Dendritic cell treated with granulocyte-macrophage colony-stimulating factor and Interleukin-4, amounts not matched to agents 40 ng/mL and 50 ng/mL, for 4 days (primary cell): ENCODE measurements around the gene PTPRD.

Experiments used
- H3K27ac Mint-ChIP-seq: one replicate; pipeline ENCODE4 v1.8.0; 2022; ENCODE audit warnings: mild to moderate bottlenecking, mixed read lengths
- H3K27me3 Mint-ChIP-seq: one replicate; pipeline ENCODE4 v1.8.0; 2022; ENCODE audit warnings: mild to moderate bottlenecking, mixed read lengths
- H3K36me3 Mint-ChIP-seq: one replicate; pipeline ENCODE4 v1.8.0; 2022; ENCODE audit warnings: low read depth, mixed read lengths
- H3K4me1 Mint-ChIP-seq: one replicate; pipeline ENCODE4 v1.8.0; 2022; ENCODE audit warnings: low read depth, mixed read lengths
- H3K4me3 Mint-ChIP-seq: one replicate; pipeline ENCODE4 v1.8.0; 2022; ENCODE audit warnings: mild to moderate bottlenecking, moderate library complexity, mixed read lengths
- H3K9me3 Mint-ChIP-seq: one replicate; pipeline ENCODE4 v1.8.0; 2022; ENCODE audit warnings: mixed read lengths
- intact Hi-C: fragments of 100-400 bp; cut with micrococcal nuclease; formaldehyde crosslinking; loops from one replicate; pipeline ENCODE4 v1.15.0; 2022

PTPRD gene

DNA sequence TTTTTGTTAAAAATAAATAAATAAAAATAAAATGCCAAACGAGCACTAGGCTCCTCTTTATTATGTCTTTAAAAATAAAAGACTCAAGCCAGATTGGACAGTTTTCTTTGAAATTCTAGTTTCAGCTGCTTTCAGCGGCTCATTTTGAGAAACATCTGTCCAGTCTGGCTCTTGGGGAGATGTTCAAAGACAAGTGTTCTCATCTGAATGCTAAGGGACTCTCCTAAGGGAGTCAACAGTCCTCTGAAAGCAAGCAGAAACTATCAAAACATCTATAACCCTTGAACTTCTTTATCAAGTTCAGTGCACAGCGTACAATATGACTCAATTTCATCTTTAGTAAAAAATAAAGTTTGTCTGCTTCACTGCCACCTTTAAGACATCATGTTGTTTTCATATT, 1927.0 kb downstream of the PTPRD start:
- Mint-ChIP-seq H3K36me3 (no peaks in the 10 kb centered on the region), H3K9me3 (peaks cover 9% of the 10 kb centered on the region), H3K4me3 (no peak overlapping the region), H3K27ac (no peak overlapping the region), H3K4me1 (no peaks in the 10 kb centered on the region), H3K27me3 (no peaks in the 10 kb centered on the region)
- intact Hi-C loops = no loop called here

DNA sequence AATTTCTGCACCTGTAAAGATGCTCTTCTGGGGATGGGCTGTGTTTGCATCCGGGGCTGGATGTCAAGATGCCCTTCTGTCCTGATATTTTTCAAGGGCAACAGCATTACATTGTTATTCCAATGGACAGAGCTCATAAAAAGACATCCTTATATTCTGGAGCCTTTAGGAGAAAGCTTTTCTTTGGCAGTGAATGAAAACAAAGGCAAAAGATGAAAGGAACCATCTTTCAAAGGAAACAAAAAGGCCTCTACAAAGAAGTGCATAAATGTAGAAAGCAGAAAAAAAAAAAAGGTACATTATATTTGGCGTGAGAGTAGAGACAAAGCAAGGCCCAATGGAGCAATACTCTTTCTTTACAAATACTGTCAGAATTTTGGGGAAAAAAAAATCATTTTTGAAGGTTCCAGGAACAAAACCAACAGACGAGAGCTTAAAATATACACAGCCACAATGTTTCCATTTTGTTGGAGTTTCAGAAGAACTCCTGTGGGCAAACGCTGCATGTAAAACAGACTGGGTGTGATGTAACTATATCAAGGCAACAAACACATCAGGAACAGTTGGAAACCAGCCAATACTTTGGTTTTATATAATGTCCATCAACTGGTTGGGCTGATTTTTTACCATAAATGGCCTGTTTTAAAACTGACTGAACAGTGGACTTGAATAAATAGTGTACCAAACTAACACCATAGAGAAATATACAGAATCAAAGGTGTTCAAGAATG, 1927.7 kb downstream of the PTPRD start:
- H3K9me3 Mint-ChIP-seq = peaks cover 9% of the 10 kb centered on the region
- no peaks in the 10 kb centered on the region for H3K4me1 Mint-ChIP-seq
- H3K4me3 Mint-ChIP-seq = no peak overlapping the region
- H3K36me3 Mint-ChIP-seq = no peaks in the 10 kb centered on the region
- no peak overlapping the region for H3K27ac Mint-ChIP-seq
- intact Hi-C loops = no loop called here
- no peaks in the 10 kb centered on the region for H3K27me3 Mint-ChIP-seq

DNA sequence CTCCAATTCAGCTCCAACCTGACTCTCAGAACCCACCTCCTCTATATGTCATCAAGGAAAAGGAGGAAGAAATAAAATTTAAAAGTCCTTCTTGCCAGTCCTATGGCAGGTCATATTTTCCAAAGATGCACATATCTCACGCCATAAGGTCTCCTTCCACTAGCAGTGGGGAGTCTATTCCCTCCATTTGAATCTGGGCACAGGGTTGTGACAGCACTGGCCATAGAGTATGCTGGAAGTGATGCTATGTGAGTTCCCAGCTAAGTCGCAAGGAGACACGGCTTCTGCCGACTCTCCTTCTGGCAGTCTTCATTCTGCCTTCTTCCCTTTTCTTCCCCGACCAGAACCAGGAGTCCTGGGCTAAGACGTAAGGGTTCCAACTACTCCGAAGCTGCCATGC, 1929.3 kb downstream of the PTPRD start:
- no peak overlapping the region for H3K4me3 Mint-ChIP-seq

DNA sequence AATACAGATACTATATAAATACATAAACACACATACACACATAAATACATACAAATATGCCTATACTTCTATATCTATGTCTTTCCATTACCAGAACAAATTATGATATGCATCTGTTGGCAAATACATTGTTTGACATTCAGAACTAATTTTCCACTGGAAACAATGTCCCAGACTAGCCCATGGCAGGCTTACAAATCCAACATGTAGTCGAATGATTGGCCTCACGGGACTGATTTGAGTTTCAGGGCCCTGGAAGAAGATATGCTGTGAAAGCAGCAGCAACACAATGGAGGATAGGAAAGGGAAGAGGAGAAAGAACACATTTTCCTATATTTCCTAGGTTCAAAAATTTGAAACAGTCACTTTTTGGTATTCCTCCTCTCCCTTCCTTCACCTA, 1932.1 kb downstream of the PTPRD start:
- Mint-ChIP-seq H3K27ac (no peak overlapping the region), H3K27me3 (peaks cover 1% of the 10 kb centered on the region), H3K9me3 (no peaks in the 10 kb centered on the region), H3K36me3 (no peaks in the 10 kb centered on the region), H3K4me1 (no peaks in the 10 kb centered on the region), H3K4me3 (no peak overlapping the region)
- intact Hi-C loops = no loop called here

More for the DNA sequence above, 1929.3 kb downstream of the PTPRD start:
- Mint-ChIP-seq H3K4me1 (no peaks in the 10 kb centered on the region), H3K9me3 (no peaks in the 10 kb centered on the region), H3K27me3 (no peaks in the 10 kb centered on the region), H3K27ac (no peak overlapping the region), H3K36me3 (no peaks in the 10 kb centered on the region)
- intact Hi-C loops = no loop called here

DNA sequence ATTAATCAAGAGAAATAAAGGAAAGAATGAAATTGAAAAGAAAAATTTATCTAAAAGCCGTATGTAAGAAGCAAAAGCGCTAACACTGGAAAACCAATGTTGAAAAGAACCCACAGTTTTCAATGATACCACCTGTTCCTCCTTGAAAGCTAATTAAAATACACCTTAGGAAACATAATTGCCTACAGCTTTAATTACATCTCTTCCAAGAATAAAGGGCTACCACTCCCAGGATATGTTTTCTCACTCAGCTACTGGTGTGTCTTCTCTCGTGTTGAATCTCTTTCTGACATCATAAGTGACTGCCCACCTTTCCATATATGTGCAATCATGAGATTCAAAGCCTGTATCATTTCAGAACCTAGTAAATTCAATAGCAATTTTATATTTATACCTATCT, 1932.6 kb downstream of the PTPRD start:
- intact Hi-C loops = no loop called here
- peaks cover 1% of the 10 kb centered on the region for H3K27me3 Mint-ChIP-seq
- no peaks in the 10 kb centered on the region for H3K9me3 Mint-ChIP-seq
- no peak overlapping the region for H3K4me3 Mint-ChIP-seq
- no peaks in the 10 kb centered on the region for H3K36me3 Mint-ChIP-seq
- no peak overlapping the region for H3K27ac Mint-ChIP-seq
- no peaks in the 10 kb centered on the region for H3K4me1 Mint-ChIP-seq

DNA sequence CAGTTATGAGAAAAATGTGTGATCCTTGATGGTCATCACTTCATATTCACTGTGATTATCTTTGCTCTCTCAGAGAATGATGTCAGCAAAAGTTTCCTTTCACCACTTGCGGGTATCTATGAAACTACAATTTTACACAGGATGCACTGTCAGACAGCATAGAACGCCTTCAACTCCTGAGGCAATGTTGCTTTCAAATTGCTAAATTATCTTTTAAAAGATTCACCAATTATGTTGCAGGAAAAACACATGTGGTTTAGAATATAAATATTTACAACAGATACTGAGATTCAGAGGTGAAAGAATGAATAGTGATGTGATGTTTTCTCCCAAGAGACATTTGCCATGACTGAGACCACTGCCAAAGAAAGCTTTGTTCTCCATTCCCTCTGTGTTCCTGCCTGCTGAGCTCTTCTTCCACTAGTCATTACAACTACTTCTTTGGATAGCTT, 1933.4 kb downstream of the PTPRD start:
- Mint-ChIP-seq H3K4me1 (no peaks in the 10 kb centered on the region), H3K4me3 (no peak overlapping the region), H3K27me3 (peaks cover 1% of the 10 kb centered on the region), H3K27ac (no peak overlapping the region), H3K9me3 (no peaks in the 10 kb centered on the region), H3K36me3 (no peaks in the 10 kb centered on the region)
- intact Hi-C loops = no loop called here

DNA sequence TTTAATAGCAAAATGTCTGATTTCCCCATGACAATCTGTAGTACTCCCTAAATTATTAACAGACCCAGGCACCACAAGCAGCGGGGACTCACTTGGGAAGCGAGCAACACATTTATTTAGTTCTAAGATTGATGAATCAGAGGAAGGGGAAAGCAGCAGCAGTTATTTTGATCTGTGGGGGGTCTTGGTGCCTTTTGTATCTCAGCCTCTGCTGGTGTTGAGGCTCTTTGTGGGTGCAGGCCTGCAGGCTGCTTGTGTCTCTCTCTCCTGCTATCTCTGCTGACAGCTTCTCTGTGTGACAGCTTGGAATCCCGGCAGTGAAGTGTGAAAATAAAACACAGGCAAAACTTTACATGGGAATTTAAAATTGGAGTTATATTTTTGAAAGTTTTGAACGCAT, 1935.1 kb downstream of the PTPRD start:
- Mint-ChIP-seq H3K36me3 (no peaks in the 10 kb centered on the region), H3K9me3 (no peaks in the 10 kb centered on the region), H3K27me3 (peaks cover 1% of the 10 kb centered on the region), H3K27ac (no peak overlapping the region), H3K4me1 (no peaks in the 10 kb centered on the region), H3K4me3 (no peak overlapping the region)
- intact Hi-C loops = no loop called here

DNA sequence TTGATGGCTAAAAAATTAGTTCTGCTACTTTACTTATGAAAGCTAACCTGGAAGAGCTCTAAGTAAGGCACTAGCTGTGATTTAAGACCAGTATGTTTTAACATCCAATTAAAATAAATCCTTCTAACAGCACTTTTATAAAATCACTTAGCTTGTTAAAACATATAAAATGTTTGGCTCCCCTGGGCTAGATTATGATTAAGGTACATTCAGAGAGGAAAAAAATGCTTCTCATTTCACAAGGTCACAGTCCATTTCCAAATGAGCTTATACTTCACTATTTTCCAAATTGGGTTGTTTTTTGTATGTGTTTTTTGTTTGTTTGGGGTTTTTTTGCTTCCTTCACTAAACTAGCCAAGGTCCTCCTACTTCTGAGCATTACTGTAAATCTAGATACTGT, 1938.3 kb downstream of the PTPRD start:
- intact Hi-C loops = no loop called here
- Mint-ChIP-seq H3K27ac (no peak overlapping the region), H3K27me3 (peaks cover 2% of the 10 kb centered on the region), H3K36me3 (no peaks in the 10 kb centered on the region), H3K4me1 (no peaks in the 10 kb centered on the region), H3K4me3 (no peak overlapping the region), H3K9me3 (no peaks in the 10 kb centered on the region)

DNA sequence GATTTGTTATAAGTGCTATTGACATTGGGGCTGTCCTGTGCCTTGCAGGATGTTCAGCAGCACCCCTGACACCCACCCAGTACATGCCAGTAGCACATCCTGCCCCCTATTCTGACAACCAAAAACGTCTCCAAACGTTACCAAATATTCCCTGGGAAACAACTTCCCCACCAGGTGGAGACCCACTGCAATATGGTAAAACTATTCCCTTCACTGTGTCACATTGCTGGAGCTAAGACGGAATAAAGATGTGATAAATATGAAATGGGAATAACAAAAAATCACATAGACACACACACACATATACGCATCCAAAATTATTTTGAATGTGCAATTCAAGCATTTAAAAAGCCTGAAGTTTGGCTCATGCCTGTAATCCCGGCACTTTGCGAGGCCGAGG, 1939.0 kb downstream of the PTPRD start:
- H3K9me3 Mint-ChIP-seq = no peaks in the 10 kb centered on the region
- no peak overlapping the region for H3K4me3 Mint-ChIP-seq
- intact Hi-C loops = no loop called here
- H3K4me1 Mint-ChIP-seq = no peaks in the 10 kb centered on the region
- H3K27ac Mint-ChIP-seq = no peak overlapping the region
- H3K27me3 Mint-ChIP-seq = peaks cover 7% of the 10 kb centered on the region
- no peaks in the 10 kb centered on the region for H3K36me3 Mint-ChIP-seq

DNA sequence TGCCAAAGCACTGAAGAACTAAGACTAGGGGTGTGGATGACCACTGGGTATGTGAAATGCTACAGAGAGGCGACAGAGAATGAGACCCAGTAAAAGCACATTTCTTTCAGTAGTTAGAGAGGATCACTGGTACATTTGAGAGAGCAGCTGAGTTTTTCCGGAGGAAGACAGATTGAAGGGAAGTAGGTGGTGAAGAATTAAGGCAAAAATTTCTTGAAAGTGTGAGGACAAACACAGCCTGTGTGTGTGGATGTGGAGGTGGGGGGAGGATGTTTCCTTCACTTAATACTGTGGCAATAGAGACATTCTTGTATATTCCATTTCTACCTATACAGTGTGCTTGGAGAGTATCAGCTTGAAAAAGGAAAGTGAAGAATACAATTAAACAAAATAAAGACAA, 1942.1 kb downstream of the PTPRD start:
- H3K27ac Mint-ChIP-seq = no peak overlapping the region
- H3K4me3 Mint-ChIP-seq = no peak overlapping the region
- H3K36me3 Mint-ChIP-seq = no peaks in the 10 kb centered on the region
- peaks cover 7% of the 10 kb centered on the region for H3K27me3 Mint-ChIP-seq
- H3K4me1 Mint-ChIP-seq = no peaks in the 10 kb centered on the region
- H3K9me3 Mint-ChIP-seq = no peaks in the 10 kb centered on the region
- intact Hi-C loops = no loop called here

DNA sequence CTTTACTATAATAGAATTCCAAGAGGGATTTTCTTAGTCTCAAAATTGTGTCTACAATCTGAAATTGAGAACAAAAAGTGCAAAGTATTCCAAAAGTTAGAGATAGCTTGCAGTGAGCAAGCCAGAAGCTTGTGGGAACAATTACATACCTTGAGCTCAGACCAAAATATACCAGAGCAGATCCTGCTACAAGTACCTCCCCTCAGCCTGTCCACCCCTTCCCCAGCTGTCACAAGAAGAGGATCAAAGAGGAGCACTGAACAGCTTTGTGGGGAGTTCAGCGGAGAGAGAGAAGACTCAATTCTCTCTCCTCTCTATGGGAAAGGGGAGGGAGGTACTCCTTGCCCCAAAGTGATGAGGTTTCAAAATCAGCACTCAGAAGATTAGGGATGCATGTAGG, 1944.1 kb downstream of the PTPRD start:
- Mint-ChIP-seq H3K27me3 (peaks cover 19% of the 10 kb centered on the region), H3K27ac (no peak overlapping the region), H3K36me3 (no peaks in the 10 kb centered on the region), H3K4me3 (no peak overlapping the region), H3K9me3 (no peaks in the 10 kb centered on the region), H3K4me1 (no peaks in the 10 kb centered on the region)
- intact Hi-C loops = no loop called here

DNA sequence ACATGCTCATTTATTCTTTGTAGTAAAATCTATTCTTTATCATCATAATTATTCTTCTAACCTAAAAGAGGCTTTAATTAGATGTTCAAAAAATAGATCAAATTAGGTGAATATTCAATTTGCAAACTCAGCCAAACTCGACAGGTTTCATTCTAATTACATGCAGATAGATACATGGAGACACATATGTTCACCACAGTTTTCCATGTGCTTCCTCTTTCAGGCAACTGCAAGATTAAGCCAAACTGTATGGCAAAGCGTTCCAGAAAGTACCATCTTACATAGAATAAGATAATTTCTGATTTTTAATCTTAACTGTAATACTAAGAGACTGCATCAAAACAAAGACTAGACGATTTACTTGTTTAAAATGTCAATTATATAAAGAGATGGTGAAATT, 1944.6 kb downstream of the PTPRD start:
- Mint-ChIP-seq H3K4me3 (no peak overlapping the region), H3K27me3 (peaks cover 19% of the 10 kb centered on the region), H3K9me3 (no peaks in the 10 kb centered on the region), H3K36me3 (no peaks in the 10 kb centered on the region), H3K4me1 (no peaks in the 10 kb centered on the region), H3K27ac (no peak overlapping the region)
- intact Hi-C loops = no loop called here

DNA sequence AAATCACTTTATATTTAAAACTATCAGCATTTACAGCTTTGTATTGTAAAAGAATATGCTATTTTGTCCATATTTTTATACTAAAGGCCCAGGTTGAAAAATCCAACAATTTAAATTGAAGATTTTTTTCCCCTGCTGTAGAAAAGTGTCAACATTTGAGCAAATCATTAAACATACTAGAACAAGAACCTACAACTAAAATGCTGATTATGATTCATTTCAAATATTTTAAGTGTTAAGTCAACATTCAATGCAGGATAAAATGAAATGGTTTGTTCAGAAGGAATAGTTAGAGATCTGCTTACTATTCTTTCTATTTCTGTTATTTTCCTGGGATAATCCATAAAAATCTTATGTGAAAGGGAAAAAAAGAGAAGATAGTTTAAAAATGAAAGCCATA, 1946.7 kb downstream of the PTPRD start:
- H3K36me3 Mint-ChIP-seq = no peaks in the 10 kb centered on the region
- H3K27ac Mint-ChIP-seq = no peak overlapping the region
- intact Hi-C loops = no loop called here
- H3K4me1 Mint-ChIP-seq = peaks cover 11% of the 10 kb centered on the region
- no peaks in the 10 kb centered on the region for H3K9me3 Mint-ChIP-seq
- peaks cover 25% of the 10 kb centered on the region for H3K27me3 Mint-ChIP-seq
- no peak overlapping the region for H3K4me3 Mint-ChIP-seq

DNA sequence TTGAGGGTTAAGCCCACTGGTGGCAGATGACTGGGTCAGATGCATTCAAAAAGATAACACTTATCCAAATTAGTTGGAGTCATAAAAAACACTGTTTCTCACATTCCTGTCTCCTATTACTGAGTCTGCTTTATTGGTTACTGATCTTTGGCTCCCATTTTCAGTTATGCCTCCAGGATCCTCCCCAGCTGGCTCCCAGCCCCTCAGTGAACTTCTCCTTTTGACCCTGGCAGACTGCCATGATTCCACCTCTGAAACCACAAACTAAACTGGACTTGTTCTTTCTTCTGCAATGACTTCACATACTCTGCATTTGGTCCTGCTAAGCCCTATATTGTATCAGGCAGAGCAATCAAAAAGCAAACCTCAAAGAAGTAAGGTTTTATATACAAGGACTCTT, 1952.4 kb downstream of the PTPRD start:
- H3K36me3 Mint-ChIP-seq = no peaks in the 10 kb centered on the region
- intact Hi-C loops = no loop called here

DNA sequence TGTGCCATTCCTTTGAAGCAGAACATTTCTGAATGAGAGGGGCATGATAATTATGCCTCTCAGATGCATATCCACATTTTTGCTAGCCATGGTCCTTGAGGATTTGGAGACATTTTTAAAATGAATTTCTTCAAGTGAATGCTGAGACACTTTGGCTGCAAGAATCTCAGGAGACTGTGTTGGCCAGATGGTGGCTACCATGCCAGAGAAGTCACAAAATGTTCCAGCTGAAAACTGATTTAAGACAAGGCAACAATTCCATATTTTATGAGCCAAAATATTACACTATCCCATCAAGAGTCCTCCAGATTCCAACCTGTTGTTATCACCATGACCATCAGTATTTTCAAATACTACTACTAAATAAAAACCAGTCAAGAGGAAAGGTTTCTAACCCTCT, 1953.7 kb downstream of the PTPRD start:
- Mint-ChIP-seq H3K27me3 (peaks cover 17% of the 10 kb centered on the region), H3K27ac (no peak overlapping the region), H3K4me3 (no peak overlapping the region), H3K36me3 (no peaks in the 10 kb centered on the region), H3K4me1 (peaks cover 21% of the 10 kb centered on the region), H3K9me3 (no peaks in the 10 kb centered on the region)
- intact Hi-C loops = no loop called here

More for the DNA sequence above, 1952.4 kb downstream of the PTPRD start:
- H3K4me3 Mint-ChIP-seq = no peak overlapping the region
- H3K9me3 Mint-ChIP-seq = no peaks in the 10 kb centered on the region
- peaks cover 25% of the 10 kb centered on the region for H3K27me3 Mint-ChIP-seq
- H3K27ac Mint-ChIP-seq = no peak overlapping the region
- peaks cover 20% of the 10 kb centered on the region for H3K4me1 Mint-ChIP-seq
